ENCODE measurements around the gene GDE1.
A peak's percentile ranks its signal among the peaks of the same experiment; 100 is the strongest.

GDE1 gene

DNA sequence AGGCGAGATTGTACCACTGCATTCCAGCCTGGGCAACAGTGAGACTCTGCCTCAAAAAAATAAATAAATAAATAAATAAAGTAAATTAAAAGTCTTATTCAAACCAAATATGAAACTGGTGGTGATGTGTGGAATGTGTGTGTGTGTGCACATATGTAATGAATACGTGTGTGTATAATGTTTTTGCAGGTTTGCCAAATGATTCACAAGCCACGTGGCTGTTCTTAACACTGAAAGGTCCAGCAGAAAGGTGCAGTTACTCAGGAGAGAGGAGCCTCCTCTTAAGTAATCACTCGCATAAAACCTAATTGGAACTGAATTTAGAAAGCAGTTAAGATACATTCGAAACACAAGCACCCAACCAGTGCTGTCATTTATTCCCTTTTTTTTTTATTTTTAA is 22.9 kb downstream of the GDE1 start:
- no peaks in the 10 kb centered on the region for H4K20me1 ChIP-seq
- H3K4me3 ChIP-seq, result no peak overlapping the region
- peaks cover 4% of the 10 kb centered on the region for H3K4me1 ChIP-seq
- no peak overlapping the region for H3K27ac ChIP-seq
- no peaks in the 10 kb centered on the region for H3K27me3 ChIP-seq
- TF ChIP-seq Cebpa-rat (IDR thresholded peaks at IDR 0.05), result no peak
- H3K9ac ChIP-seq, result no peak overlapping the region
- H3K9me3 ChIP-seq, result no peaks in the 10 kb centered on the region
- H3K4me2 ChIP-seq, result no peak overlapping the region
- H3K36me3 ChIP-seq, result peaks cover 49% of the 10 kb centered on the region

GRCh38 chr16:19497176-19497575 is 24.7 kb downstream of the GDE1 start:
- Histone ChIP-seq H3K27me3 (no peaks in the 10 kb centered on the region), H3K36me3 (peaks cover 31% of the 10 kb centered on the region), H3K9me3 (no peaks in the 10 kb centered on the region), H3K4me3 (no peak overlapping the region), H3K9ac (no peak overlapping the region), H3K4me1 (peaks cover 14% of the 10 kb centered on the region), H3K4me2 (no peak overlapping the region), H3K27ac (no peak overlapping the region), H4K20me1 (no peaks in the 10 kb centered on the region)
- no peak for TF ChIP-seq Cebpa-rat (IDR thresholded peaks at IDR 0.05)

DNA sequence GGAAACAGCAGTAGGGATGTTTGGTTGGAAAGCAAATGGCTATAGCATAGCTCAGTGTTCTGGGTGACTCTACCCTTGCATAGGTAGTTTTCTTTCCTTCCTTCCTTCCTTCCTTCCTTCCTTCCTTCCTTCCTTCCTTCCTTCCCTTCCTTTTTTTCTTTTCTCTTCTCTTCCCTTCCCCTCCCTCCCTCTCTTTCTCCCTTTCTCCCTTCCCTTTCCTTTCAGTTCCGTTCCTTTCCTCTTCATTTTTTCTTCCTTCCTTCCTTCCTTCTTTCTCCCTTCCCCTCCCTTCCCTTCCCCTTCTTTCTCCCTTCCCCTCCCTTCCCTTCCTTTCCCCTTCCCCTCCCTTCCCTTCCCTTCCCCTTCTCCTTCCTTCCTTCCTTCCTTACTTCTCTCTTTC is 31.3 kb downstream of the GDE1 start:
- H3K9me3 ChIP-seq, result no peaks in the 10 kb centered on the region
- no peaks in the 10 kb centered on the region for H4K20me1 ChIP-seq
- peaks cover 36% of the 10 kb centered on the region for H3K4me1 ChIP-seq
- H3K36me3 ChIP-seq, result no peaks in the 10 kb centered on the region
- no peak overlapping the region for H3K4me3 ChIP-seq
- H3K9ac ChIP-seq, result no peak overlapping the region
- no peaks in the 10 kb centered on the region for H3K27me3 ChIP-seq
- H3K4me2 ChIP-seq, result no peak overlapping the region
- no peak for TF ChIP-seq Cebpa-rat (IDR thresholded peaks at IDR 0.05)
- H3K27ac ChIP-seq, result no peak overlapping the region

- H3K27me3 ChIP-seq, result no peaks in the 10 kb centered on the region
- no peaks in the 10 kb centered on the region for H3K9me3 ChIP-seq
- no peak overlapping the region for H3K4me3 ChIP-seq
- peak overlapping the region; percentile 58 for H3K4me2 ChIP-seq
- peak overlapping the region; percentile 19; the same call in 1 of the 2 replicates for H3K27ac ChIP-seq
- H4K20me1 ChIP-seq, result no peaks in the 10 kb centered on the region
- TF ChIP-seq Cebpa-rat (IDR thresholded peaks at IDR 0.05), result no peak
- H3K4me1 ChIP-seq, result peaks cover 24% of the 10 kb centered on the region
- H3K36me3 ChIP-seq, result no peaks in the 10 kb centered on the region
- no peak overlapping the region for H3K9ac ChIP-seq
Measured at GRCh38 chr16:19488213-19488640, 33.7 kb downstream of the GDE1 start.

GRCh38 chr16:19486750-19487325 is 35.1 kb downstream of the GDE1 start:
- no peak overlapping the region for H3K4me3 ChIP-seq
- H3K4me2 ChIP-seq, result peak overlapping the region; percentile 32; the same call in 1 of the 2 replicates
- H4K20me1 ChIP-seq, result no peaks in the 10 kb centered on the region
- no peak for TF ChIP-seq Cebpa-rat (IDR thresholded peaks at IDR 0.05)
- peaks cover 22% of the 10 kb centered on the region for H3K4me1 ChIP-seq
- no peaks in the 10 kb centered on the region for H3K9me3 ChIP-seq
- no peaks in the 10 kb centered on the region for H3K36me3 ChIP-seq
- no peaks in the 10 kb centered on the region for H3K27me3 ChIP-seq
- no peak overlapping the region for H3K27ac ChIP-seq
- no peak overlapping the region for H3K9ac ChIP-seq

GRCh38 chr16:19486051-19486450 is 35.8 kb downstream of the GDE1 start:
- Histone ChIP-seq H3K4me2 (no peak overlapping the region), H3K27me3 (no peaks in the 10 kb centered on the region), H3K9ac (no peak overlapping the region), H3K4me1 (peaks cover 22% of the 10 kb centered on the region), H3K9me3 (no peaks in the 10 kb centered on the region), H3K27ac (no peak overlapping the region), H4K20me1 (no peaks in the 10 kb centered on the region), H3K4me3 (no peak overlapping the region), H3K36me3 (no peaks in the 10 kb centered on the region)
- no peak for TF ChIP-seq Cebpa-rat (IDR thresholded peaks at IDR 0.05)

- Histone ChIP-seq H4K20me1 (no peaks in the 10 kb centered on the region), H3K36me3 (no peaks in the 10 kb centered on the region), H3K9me3 (no peaks in the 10 kb centered on the region), H3K27me3 (no peaks in the 10 kb centered on the region), H3K27ac (no peak overlapping the region), H3K4me3 (no peak overlapping the region), H3K4me1 (peaks cover 22% of the 10 kb centered on the region), H3K4me2 (no peak overlapping the region), H3K9ac (no peak overlapping the region)
- no peak for TF ChIP-seq Cebpa-rat (IDR thresholded peaks at IDR 0.05)
Measured at GRCh38 chr16:19485611-19486010, 36.3 kb downstream of the GDE1 start.

DNA sequence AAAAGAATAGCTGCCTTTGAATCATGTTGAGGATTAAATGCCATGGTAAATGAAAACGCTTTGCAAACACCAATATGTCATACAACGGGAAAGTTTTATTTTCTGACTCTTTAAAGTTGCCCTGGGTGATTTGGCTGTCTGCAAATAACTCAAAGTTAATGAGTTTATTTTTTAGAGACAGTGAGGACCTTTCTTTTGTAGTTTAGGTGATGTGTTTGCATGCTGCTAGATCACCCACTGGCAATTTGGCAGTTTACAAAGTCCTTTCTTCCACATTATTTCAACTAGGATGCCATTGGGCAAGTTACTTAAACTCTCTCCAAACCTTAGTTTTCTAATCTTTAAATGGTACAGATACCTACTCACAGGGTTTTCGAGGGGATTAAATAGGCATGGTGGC is 37.8 kb downstream of the GDE1 start:
- no peak for TF ChIP-seq Cebpa-rat (IDR thresholded peaks at IDR 0.05)
- H3K36me3 ChIP-seq, result no peaks in the 10 kb centered on the region
- H4K20me1 ChIP-seq, result no peaks in the 10 kb centered on the region

DNA sequence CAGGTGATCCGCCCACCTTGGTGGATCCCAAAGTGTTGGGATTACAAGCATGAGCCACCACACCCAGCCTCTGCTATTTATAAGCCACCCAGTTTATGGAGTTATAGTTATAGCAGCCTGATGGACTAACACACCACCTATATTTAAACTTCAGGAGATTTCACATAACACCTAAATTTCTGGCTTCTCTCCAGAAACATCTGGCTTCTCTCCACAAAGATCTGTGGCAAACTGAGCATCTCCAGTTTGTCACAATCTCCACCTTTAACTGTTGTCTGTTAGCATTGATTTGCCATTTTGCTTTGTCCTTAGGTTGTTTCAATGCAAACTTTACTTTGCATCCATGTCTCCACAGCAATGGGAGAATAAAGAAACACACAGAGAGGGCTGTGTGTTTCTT is 39.6 kb downstream of the GDE1 start:
- Histone ChIP-seq H3K4me1 (peaks cover 4% of the 10 kb centered on the region; the same call in 1 of the 2 replicates), H3K36me3 (no peaks in the 10 kb centered on the region), H3K27me3 (no peaks in the 10 kb centered on the region), H3K4me2 (no peak overlapping the region), H3K9me3 (no peaks in the 10 kb centered on the region), H4K20me1 (no peaks in the 10 kb centered on the region), H3K4me3 (no peak overlapping the region), H3K9ac (no peak overlapping the region), H3K27ac (no peak overlapping the region)
- TF ChIP-seq Cebpa-rat (IDR thresholded peaks at IDR 0.05), result no peak

More for the DNA sequence above, 37.8 kb downstream of the GDE1 start:
- H3K4me2 ChIP-seq, result no peak overlapping the region
- no peak overlapping the region for H3K27ac ChIP-seq
- H3K27me3 ChIP-seq, result no peaks in the 10 kb centered on the region
- H3K4me3 ChIP-seq, result no peak overlapping the region
- no peaks in the 10 kb centered on the region for H3K9me3 ChIP-seq
- peaks cover 22% of the 10 kb centered on the region for H3K4me1 ChIP-seq
- no peak overlapping the region for H3K9ac ChIP-seq

- H3K4me3 ChIP-seq, result no peak overlapping the region
- H3K9me3 ChIP-seq, result no peaks in the 10 kb centered on the region
- H4K20me1 ChIP-seq, result no peaks in the 10 kb centered on the region
- H3K36me3 ChIP-seq, result no peaks in the 10 kb centered on the region
- no peak for TF ChIP-seq Cebpa-rat (IDR thresholded peaks at IDR 0.05)
- H3K4me1 ChIP-seq, result no peaks in the 10 kb centered on the region
- no peaks in the 10 kb centered on the region for H3K27me3 ChIP-seq
- H3K27ac ChIP-seq, result no peak overlapping the region
- no peak overlapping the region for H3K9ac ChIP-seq
- no peak overlapping the region for H3K4me2 ChIP-seq
Measured at GRCh38 chr16:19481769-19482168, 40.1 kb downstream of the GDE1 start.

- no peaks in the 10 kb centered on the region for H3K9me3 ChIP-seq
- H3K27me3 ChIP-seq, result no peaks in the 10 kb centered on the region
- no peak overlapping the region for H3K4me3 ChIP-seq
- H4K20me1 ChIP-seq, result no peaks in the 10 kb centered on the region
- no peak overlapping the region for H3K27ac ChIP-seq
- H3K4me1 ChIP-seq, result no peaks in the 10 kb centered on the region
- no peaks in the 10 kb centered on the region for H3K36me3 ChIP-seq
- H3K9ac ChIP-seq, result no peak overlapping the region
- no peak for TF ChIP-seq Cebpa-rat (IDR thresholded peaks at IDR 0.05)
- H3K4me2 ChIP-seq, result no peak overlapping the region
Measured at GRCh38 chr16:19481296-19481695, 40.6 kb downstream of the GDE1 start.
